K562 (cell line): Measurements from ENCODE around the gene IL10RB. TPM values are rescaled to one million over a fixed set of nuclear protein-coding genes. Genes with fewer than 3 reads are reported as not detected.

ENCODE experiments used
- ATAC-seq: fragments of 200-7000 bp; cut with Tn5 transposase; 3 replicates; pipeline ENCODE4 v1.9.1; 2020; ENCODE audit warnings: moderate library complexity
- BruUV-seq: library from RNA; stranded (reverse); fragments of 400-500 nt; replicated peaks from 2 replicates; lab custom pipeline; 2021; lab: Mats Ljungman, UMichigan
- CTCF ChIA-PET: fragments of 300-600 bp; formaldehyde crosslinking; extraction: SDS; loops from one replicate; lab custom pipeline; 2021; ENCODE audit warnings: low intra/inter-chr PET ratio; lab: Yijun Ruan, JAX
- POLR2A ChIA-PET: fragments of 300-600, 350-650 bp; sonication (Branson Sonifier 250); formaldehyde crosslinking; extraction: SDS; loops from one replicate; lab custom pipeline; 2021; ENCODE audit warnings: antibody characterized with exemption, inconsistent platforms; lab: Yijun Ruan, JAX
- DNase-seq, 4 experiments: peaks; one replicate each; pipeline versions ENCODE4 v3.0.0 to v3.0.0-alpha.2; 2011 to 2018; ENCODE audit warnings: low spot score in 3 of 4, mixed read lengths in 3 of 4; ENCODE audit errors: extremely low read depth in 1 of 4
- FAIRE-seq: peaks from 2 replicates; lab custom pipeline; 2011; peaks lifted over from hg19 to GRCh38; lab: Jason Lieb, UNC
- H2AFZ ChIP-seq: 2 replicates; pipeline ENCODE4 v1.6.0; 2011; ENCODE audit warnings: low read depth, low read length, control low read depth, inconsistent platforms
- H3K27ac ChIP-seq: fragments of 200-600 bp; 3 replicates; pipeline ENCODE4 v1.8.0; 2011; ENCODE audit warnings: low read depth, mild to moderate bottlenecking, control low read depth, inconsistent platforms, low read length, moderate library complexity, mixed read lengths; ENCODE audit errors: extremely low read depth
- H3K27me3 ChIP-seq, 2 experiments: fragments of 300-600 bp in 1 of 2; 2 replicates in 1 of 2; 3 replicates in 1 of 2; pipeline versions ENCODE4 v1.6.0 to v1.8.0; 2011; ENCODE audit warnings: inconsistent platforms in 2 of 2, low read length in 2 of 2, mild to moderate bottlenecking in 1 of 2, mixed read lengths in 1 of 2, moderate library complexity in 1 of 2; ENCODE audit not compliant: control insufficient read depth in 2 of 2, insufficient read depth in 2 of 2
- H3K36me3 ChIP-seq: fragments of 300-600 bp; 3 replicates; pipeline ENCODE4 v1.8.0; 2011; ENCODE audit warnings: mild to moderate bottlenecking, low read length, inconsistent platforms; ENCODE audit not compliant: control insufficient read depth, insufficient read depth
- H3K4me1 ChIP-seq, 2 experiments: fragments of 200-600 bp in 1 of 2; replicated peaks in 1 of 2; 2 replicates in 1 of 2; 3 replicates in 1 of 2; pipeline versions ENCODE4 v1.5.1 to v1.8.0; 2011; ENCODE audit warnings: inconsistent platforms in 2 of 2, low read length in 2 of 2, mild to moderate bottlenecking in 1 of 2, mixed read lengths in 1 of 2, moderate library complexity in 1 of 2; ENCODE audit not compliant: control insufficient read depth in 2 of 2, insufficient read depth in 2 of 2
- H3K4me2 ChIP-seq: 2 replicates; pipeline ENCODE4 v1.6.1; 2011; ENCODE audit warnings: low read length, control low read depth, inconsistent platforms, mixed read lengths; ENCODE audit not compliant: insufficient read depth
- H3K4me3 ChIP-seq: fragments of 200-600 bp; sonication (generic), shearing (Covaris generic); 2 replicates; pipeline ENCODE4 v1.5.1; 2016; ENCODE audit warnings: control low read depth, inconsistent platforms
- H3K79me2 ChIP-seq: fragments of 200-600 bp; 3 replicates; pipeline ENCODE4 v1.8.0; 2011; ENCODE audit warnings: low read length, inconsistent platforms; ENCODE audit not compliant: control insufficient read depth, insufficient read depth
- H3K9ac ChIP-seq, 2 experiments: 2 replicates each; pipeline versions ENCODE4 v1.6.0 to v1.6.1; 2011; ENCODE audit warnings: low read depth in 2 of 2, low read length in 2 of 2, control low read depth in 1 of 2, inconsistent platforms in 1 of 2, mild to moderate bottlenecking in 1 of 2, mixed read lengths in 1 of 2; ENCODE audit not compliant: insufficient read depth in 1 of 2
- H3K9me1 ChIP-seq: one replicate; pipeline ENCODE4 v1.6.0; 2011; ENCODE audit warnings: inconsistent platforms, mild to moderate bottlenecking, low read length, moderate library complexity; ENCODE audit not compliant: control insufficient read depth, insufficient read depth
- H3K9me3 ChIP-seq: replicated peaks from 2 replicates; pipeline ENCODE4 v1.5.1; 2011; ENCODE audit warnings: low read depth, low read length, inconsistent platforms; ENCODE audit not compliant: control insufficient read depth, insufficient read depth
- H4K20me1 ChIP-seq: replicated peaks from 2 replicates; pipeline ENCODE4 v1.6.1; 2011; ENCODE audit warnings: low read length, inconsistent platforms, mixed read lengths; ENCODE audit not compliant: control insufficient read depth, insufficient read depth
- CHD1 ChIP-seq: fragments of 200-600 bp; sonication (generic); IDR thresholded peaks from one replicate; pipeline ENCODE4 v1.6.1; 2012; ENCODE audit warnings: mild to moderate bottlenecking, moderate library complexity, low read length, inconsistent platforms
- DNMT1 ChIP-seq: fragments of 450-650 bp; IDR thresholded peaks from 2 replicates; pipeline ENCODE4 v1.6.1; 2016; ENCODE audit warnings: antibody characterized with exemption, mild to moderate bottlenecking
- GABPA ChIP-seq: fragments of 200-800 bp; sonication (Bioruptor generic); conservative IDR thresholded peaks from 2 replicates; pipeline ENCODE4 v1.6.1; 2016; ENCODE audit warnings: low read depth, missing genetic modification characterization, missing compliant biosample characterization
- POLR2AphosphoS2 ChIP-seq: IDR thresholded peaks from 2 replicates; pipeline ENCODE4 v1.6.1; 2012; ENCODE audit warnings: low read length, improper control_type of control experiment
- PTRF ChIP-seq: fragments of 450-650 bp; IDR thresholded peaks from 2 replicates; pipeline ENCODE4 v1.6.1; 2016; ENCODE audit warnings: mild to moderate bottlenecking, missing genetic modification characterization, missing compliant biosample characterization
- SMARCE1 ChIP-seq: fragments of 450-650 bp; IDR thresholded peaks from 2 replicates; pipeline ENCODE4 v1.7.1; 2016; ENCODE audit warnings: mild to moderate bottlenecking
- SMC3 ChIP-seq: conservative IDR thresholded peaks from 2 replicates; pipeline ENCODE4 v1.6.1; 2011; ENCODE audit warnings: low read depth, low read length, improper control_type of control experiment; ENCODE audit not compliant: insufficient read depth
- SRSF7 ChIP-seq: fragments of 200-400 bp; formaldehyde crosslinking; optimal IDR thresholded peaks from 2 replicates; pipeline ENCODE3; 2017; ENCODE audit warnings: mild to moderate bottlenecking, low read depth, low read length
- ZFP36 ChIP-seq: fragments of 150-350 bp; IDR thresholded peaks from 2 replicates; pipeline ENCODE4 v1.6.1; 2018; ENCODE audit warnings: low read length, low read depth; ENCODE audit not compliant: partially characterized antibody
- WGBS: fragments of 100-300 bp; shearing (Covaris generic); methylation state at CpG from one replicate; pipeline ENCODE4 v1.1.6; 2016; ENCODE audit warnings: low coverage, mixed read lengths; ENCODE audit not compliant: insufficient coverage; ENCODE audit errors: missing lambda C conversion rate; 5-methylcytosine and 5-hydroxymethylcytosine counted together
- in situ Hi-C: fragments of 300-500 bp; cut with MboI; formaldehyde crosslinking; loops from 4 replicates; pipeline ENCODE4 v1.15.0; 2018; ENCODE audit warnings: inconsistent platforms, mixed read lengths
- intact Hi-C: fragments of 100-400 bp; cut with micrococcal nuclease; formaldehyde crosslinking; loops from 2 replicates; pipeline ENCODE4 v1.14.2; 2022
- polyA plus RNA-seq, 8 experiments: library from polyadenylated mRNA; depleted of rRNA in 4 of 8; stranded (reverse) in 5 of 8; unstranded in 3 of 8; fragments of >200 nt; fragmentation: Nextera tagmentation in 2 of 8; fragmentation: Illumina TruSeq in 1 of 8; extraction: Ambion mirVana in 2 of 8; extraction: Trizol in 1 of 8; gene quantifications; 2 replicates each; pipeline versions ENCODE4 v1.2.1 to v1.2.3, GENCODE V29; 2011 to 2014; ENCODE audit warnings: inconsistent platforms in 1 of 8, missing spikeins in 1 of 8
- total RNA-seq, 7 experiments: library from RNA; depleted of rRNA in 6 of 7; stranded (reverse); fragments of >200 nt in 6 of 7; fragmentation: Illumina TruSeq in 2 of 7; extraction: Trizol in 2 of 7; gene quantifications; 2 replicates each; pipeline versions ENCODE4 v1.2.1 to v1.2.3, GENCODE V29; 2011 to 2021; ENCODE audit warnings: low replicate concordance in 1 of 7
- TF ChIP-seq, protein P1 (sequence below): fragments of 250-450 bp; sonication (Bioruptor Pico); IDR thresholded peaks from 2 replicates; pipeline ENCODE4 v1.4.0; 2020; ENCODE audit warnings: mild to moderate bottlenecking
- TF ChIP-seq, protein P2 (sequence below): fragments of 250-450 bp; sonication (Bioruptor Pico); IDR thresholded peaks from 2 replicates; pipeline ENCODE4 v1.5.0; 2021; ENCODE audit warnings: mild to moderate bottlenecking, borderline replicate concordance
- TF ChIP-seq, protein P3 (sequence below): sonication (generic); formaldehyde crosslinking; IDR thresholded peaks from 2 replicates; pipeline ENCODE4 v1.8.0; 2022; ENCODE audit warnings: mild to moderate bottlenecking, low read depth, missing genetic modification reagents

The IL10RB gene
- total and polyA plus RNA-seq, 9 of the 15 experiments (the other 6 are each of a cell fraction or from before 2014, with no cell fraction given), result 10.9 to 33.8 (median 23.0) TPM

DNA sequence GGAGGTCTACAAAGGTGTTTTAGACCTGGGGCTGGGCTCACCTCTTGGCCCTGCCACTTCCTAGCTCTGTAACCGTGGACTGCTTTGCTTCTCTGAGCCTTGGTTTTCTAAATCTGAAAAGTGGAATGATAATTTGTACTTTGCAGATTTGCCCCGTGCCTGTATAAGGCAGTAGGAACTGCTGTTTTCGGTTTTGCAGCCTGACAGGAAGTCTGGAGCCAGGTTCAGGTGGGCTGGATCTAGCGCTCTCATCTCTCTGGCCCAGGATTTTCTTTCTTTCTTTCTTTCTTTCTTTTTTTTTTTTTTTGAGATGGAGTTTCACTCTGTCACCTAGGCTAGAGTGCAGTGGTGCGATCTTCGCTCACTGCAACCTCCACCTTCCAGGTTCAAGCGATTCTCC lies 19.2 kb upstream of the IL10RB start:
- Histone ChIP-seq H3K4me3 (no peak overlapping the region), H2AFZ (no peak overlapping the region), H3K4me2 (no peak overlapping the region), H4K20me1 (no peaks in the 10 kb centered on the region), H3K27me3 (no peaks in the 10 kb centered on the region), H3K79me2 (no peaks in the 10 kb centered on the region), H3K9me3 (no peaks in the 10 kb centered on the region), H3K27ac (no peak overlapping the region), H3K9ac (no peak overlapping the region), H3K9me1 (no peaks in the 10 kb centered on the region), H3K36me3 (peaks cover 76% of the 10 kb centered on the region), H3K4me1 (no peaks in the 10 kb centered on the region; a peak in 1 of 5 replicates)
- no peak for ATAC-seq
- in situ Hi-C loops, result no loop called here
- no peak for DNase-seq
- CTCF ChIA-PET, result no interaction called here
- POLR2A ChIA-PET, result no interaction called here
- BruUV-seq, result no TSS peak
- no peak for FAIRE-seq
- no peak for TF ChIP-seq SMARCE1
- TF ChIP-seq, protein P1, sequence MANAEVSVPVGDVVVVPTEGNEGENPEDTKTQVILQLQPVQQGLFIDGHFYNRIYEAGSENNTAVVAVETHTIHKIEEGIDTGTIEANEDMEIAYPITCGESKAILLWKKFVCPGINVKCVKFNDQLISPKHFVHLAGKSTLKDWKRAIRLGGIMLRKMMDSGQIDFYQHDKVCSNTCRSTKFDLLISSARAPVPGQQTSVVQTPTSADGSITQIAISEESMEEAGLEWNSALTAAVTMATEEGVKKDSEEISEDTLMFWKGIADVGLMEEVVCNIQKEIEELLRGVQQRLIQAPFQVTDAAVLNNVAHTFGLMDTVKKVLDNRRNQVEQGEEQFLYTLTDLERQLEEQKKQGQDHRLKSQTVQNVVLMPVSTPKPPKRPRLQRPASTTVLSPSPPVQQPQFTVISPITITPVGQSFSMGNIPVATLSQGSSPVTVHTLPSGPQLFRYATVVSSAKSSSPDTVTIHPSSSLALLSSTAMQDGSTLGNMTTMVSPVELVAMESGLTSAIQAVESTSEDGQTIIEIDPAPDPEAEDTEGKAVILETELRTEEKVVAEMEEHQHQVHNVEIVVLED (CRISPR knock-in tag), result no peak
- no peak for TF ChIP-seq POLR2AphosphoS2
- no peak for TF ChIP-seq CHD1
- TF ChIP-seq ZFP36, result no peak
- TF ChIP-seq, protein P2, sequence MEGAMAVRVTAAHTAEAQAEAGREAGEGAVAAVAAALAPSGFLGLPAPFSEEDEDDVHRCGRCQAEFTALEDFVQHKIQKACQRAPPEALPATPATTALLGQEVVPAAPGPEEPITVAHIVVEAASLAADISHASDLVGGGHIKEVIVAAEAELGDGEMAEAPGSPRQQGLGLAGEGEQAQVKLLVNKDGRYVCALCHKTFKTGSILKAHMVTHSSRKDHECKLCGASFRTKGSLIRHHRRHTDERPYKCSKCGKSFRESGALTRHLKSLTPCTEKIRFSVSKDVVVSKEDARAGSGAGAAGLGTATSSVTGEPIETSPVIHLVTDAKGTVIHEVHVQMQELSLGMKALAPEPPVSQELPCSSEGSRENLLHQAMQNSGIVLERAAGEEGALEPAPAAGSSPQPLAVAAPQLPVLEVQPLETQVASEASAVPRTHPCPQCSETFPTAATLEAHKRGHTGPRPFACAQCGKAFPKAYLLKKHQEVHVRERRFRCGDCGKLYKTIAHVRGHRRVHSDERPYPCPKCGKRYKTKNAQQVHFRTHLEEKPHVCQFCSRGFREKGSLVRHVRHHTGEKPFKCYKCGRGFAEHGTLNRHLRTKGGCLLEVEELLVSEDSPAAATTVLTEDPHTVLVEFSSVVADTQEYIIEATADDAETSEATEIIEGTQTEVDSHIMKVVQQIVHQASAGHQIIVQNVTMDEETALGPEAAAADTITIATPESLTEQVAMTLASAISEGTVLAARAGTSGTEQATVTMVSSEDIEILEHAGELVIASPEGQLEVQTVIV (CRISPR knock-in tag), result no peak
- TF ChIP-seq, protein P3, sequence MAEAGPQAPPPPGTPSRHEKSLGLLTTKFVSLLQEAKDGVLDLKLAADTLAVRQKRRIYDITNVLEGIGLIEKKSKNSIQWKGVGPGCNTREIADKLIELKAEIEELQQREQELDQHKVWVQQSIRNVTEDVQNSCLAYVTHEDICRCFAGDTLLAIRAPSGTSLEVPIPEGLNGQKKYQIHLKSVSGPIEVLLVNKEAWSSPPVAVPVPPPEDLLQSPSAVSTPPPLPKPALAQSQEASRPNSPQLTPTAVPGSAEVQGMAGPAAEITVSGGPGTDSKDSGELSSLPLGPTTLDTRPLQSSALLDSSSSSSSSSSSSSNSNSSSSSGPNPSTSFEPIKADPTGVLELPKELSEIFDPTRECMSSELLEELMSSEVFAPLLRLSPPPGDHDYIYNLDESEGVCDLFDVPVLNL, result no peak
- TF ChIP-seq PTRF (tag), result no peak
- TF ChIP-seq SMC3, result no peak
- TF ChIP-seq DNMT1, result no peak
- no peak for TF ChIP-seq GABPA
- TF ChIP-seq SRSF7, result no peak
- WGBS, result 83% methylated on average over 5 of the region's 7 CpGs
- intact Hi-C loops, result no loop called here
